GM12873 (cell line): ENCODE results near the gene RBM44.

Source experiments
- TF ChIP-seq, protein P1 (sequence below): IDR thresholded peaks from 2 replicates; pipeline ENCODE4 v1.5.1; 2012; ENCODE audit warnings: low read depth, mild to moderate bottlenecking, moderate library complexity, low read length, control low read depth; ENCODE audit not compliant: insufficient read depth; ENCODE audit errors: missing control alignments

Gene RBM44

DNA sequence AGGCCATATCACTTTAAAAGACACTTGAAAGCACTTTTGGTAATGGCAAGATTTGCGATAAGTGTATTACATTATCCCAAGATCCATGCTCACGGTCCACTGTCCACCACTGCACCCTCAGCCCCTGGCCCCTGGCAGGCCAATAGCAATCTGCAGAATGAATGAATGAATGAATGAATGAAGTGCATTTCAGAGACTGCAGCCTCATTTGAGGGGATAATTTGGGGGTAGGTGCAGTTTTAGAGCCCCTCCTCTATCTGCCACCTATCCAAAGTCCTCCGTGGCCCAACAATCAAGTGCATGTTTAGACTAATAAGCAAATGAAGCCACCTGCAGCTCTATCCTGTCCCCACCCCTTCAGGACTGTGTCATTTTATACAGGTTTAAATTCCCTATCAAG is 1.3 kb upstream of the RBM44 start:
- TF ChIP-seq, protein P1, sequence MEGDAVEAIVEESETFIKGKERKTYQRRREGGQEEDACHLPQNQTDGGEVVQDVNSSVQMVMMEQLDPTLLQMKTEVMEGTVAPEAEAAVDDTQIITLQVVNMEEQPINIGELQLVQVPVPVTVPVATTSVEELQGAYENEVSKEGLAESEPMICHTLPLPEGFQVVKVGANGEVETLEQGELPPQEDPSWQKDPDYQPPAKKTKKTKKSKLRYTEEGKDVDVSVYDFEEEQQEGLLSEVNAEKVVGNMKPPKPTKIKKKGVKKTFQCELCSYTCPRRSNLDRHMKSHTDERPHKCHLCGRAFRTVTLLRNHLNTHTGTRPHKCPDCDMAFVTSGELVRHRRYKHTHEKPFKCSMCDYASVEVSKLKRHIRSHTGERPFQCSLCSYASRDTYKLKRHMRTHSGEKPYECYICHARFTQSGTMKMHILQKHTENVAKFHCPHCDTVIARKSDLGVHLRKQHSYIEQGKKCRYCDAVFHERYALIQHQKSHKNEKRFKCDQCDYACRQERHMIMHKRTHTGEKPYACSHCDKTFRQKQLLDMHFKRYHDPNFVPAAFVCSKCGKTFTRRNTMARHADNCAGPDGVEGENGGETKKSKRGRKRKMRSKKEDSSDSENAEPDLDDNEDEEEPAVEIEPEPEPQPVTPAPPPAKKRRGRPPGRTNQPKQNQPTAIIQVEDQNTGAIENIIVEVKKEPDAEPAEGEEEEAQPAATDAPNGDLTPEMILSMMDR, result no peak

- TF ChIP-seq, protein P1, result no peak
Measured at GRCh38 chr2:237799060-237799428, 465 bp downstream of the RBM44 start.

GRCh38 chr2:237801466-237801865 is 2.9 kb downstream of the RBM44 start:
- TF ChIP-seq, protein P1, result no peak

DNA sequence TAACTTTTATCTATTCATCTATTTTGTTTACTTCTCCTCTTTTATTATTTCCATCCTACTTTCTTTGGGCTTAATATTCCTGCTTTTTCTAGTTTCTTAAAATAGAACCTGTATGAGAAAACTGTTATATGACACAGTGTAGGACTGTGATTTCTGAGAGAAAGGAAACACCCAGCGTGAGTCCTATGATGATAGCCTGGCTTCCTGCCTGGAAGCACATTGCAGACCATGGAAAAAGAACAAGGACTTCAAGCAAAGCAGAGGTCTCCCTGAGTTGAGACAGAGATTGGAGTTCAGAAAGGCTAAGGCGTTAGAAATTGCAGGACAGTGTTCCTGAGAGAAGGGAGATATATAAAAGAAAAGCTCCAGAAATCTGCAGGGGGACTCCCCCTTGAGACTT is 7.8 kb downstream of the RBM44 start:
- TF ChIP-seq, protein P1, result no peak

- TF ChIP-seq, protein P1, result no peak
Measured at GRCh38 chr2:237815637-237816036, 17.1 kb downstream of the RBM44 start.

- TF ChIP-seq, protein P1, result no peak
Measured at GRCh38 chr2:237816531-237816930, 18.0 kb downstream of the RBM44 start.

- TF ChIP-seq, protein P1, result no peak
Measured at GRCh38 chr2:237818066-237818473, 19.5 kb downstream of the RBM44 start.
